HG03432 (cell line): ENCODE results near the gene STOML1.
"Not testable (repeated sequence)": the region's sequence is repeated elsewhere in the genome, so short reads cannot be mapped to it uniquely, and the experiment has no call there.

ENCODE experiments used
- ATAC-seq: cut with Tn5 transposase; IDR thresholded peaks from one replicate; pipeline ENCODE4 v1.9.1; 2021; ENCODE audit warnings: mild to moderate bottlenecking, moderate library complexity; ENCODE audit not compliant: unreplicated experiment

STOML1 gene

DNA sequence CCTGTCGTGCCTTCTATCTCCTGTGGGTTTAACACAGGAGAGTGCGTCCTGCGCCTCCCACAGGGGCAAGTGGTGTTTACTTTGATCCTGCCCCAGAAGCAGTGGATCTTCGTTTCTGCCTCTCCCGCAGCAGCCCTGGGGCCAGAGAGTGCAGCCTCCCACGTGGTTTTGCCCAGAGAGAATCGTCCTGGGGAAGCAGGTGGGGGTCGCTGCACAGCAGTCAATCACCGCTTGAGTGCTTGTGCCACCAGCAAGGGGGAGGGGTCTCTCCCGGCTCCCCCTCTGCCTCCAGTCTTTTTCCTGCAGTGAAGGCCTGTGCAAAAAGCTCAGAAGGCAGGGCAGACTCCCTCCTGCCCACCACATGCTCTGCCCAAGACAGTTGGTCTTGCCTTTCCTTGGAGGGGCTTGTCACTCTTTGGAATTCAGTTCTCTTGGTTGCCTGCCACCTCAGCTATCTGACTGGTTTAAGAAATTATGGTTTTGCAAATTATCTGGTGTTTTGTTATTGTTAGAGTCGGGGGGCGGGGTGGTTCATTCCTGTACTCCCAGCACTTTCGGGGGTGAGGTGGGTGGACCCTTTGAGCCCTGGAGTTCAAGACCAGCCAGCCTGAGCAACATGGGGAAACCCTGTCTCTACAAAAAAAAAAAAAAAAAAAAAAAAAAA lies 26.9 kb downstream of the STOML1 start:
- peak; percentile 22 for ATAC-seq

DNA sequence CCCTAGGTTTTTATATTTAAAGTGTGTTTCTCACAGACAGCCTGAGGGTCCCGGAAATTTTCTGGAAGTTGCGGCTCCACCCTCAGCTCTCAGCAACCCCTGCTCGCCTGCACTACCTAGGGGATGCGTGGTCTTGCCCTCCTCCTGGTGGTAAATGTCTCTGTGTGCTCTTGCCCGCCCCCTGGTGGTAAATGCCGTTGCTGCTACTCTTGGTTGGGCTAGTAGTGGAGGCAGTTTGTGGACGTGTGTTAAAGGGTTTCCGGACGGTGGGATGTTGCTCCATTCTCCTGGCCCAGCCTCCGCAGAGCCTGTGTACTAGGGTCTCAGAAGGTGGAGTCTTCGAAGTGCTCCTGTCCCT lies 27.4 kb downstream of the STOML1 start:
- peak; percentile 69 for ATAC-seq

DNA sequence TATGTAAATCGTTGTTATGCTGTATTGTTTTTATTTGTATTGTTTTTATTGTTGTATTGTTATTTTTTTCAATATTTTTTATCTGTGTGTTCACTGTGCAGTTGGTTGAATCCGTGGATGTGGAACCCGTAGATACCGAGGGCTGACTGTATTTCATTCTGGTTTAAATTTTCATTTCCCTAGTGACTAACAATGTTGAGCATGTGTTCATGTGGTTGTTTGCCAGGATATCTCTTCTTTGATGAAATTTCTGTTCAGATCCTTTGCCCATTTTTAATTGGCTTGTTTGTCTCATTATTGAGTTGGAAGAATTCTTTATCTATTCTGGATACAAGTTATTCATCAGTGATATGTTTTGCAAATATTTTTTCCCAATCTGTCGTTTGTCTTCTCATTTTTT lies 29.7 kb downstream of the STOML1 start:
- ATAC-seq = no peak

DNA sequence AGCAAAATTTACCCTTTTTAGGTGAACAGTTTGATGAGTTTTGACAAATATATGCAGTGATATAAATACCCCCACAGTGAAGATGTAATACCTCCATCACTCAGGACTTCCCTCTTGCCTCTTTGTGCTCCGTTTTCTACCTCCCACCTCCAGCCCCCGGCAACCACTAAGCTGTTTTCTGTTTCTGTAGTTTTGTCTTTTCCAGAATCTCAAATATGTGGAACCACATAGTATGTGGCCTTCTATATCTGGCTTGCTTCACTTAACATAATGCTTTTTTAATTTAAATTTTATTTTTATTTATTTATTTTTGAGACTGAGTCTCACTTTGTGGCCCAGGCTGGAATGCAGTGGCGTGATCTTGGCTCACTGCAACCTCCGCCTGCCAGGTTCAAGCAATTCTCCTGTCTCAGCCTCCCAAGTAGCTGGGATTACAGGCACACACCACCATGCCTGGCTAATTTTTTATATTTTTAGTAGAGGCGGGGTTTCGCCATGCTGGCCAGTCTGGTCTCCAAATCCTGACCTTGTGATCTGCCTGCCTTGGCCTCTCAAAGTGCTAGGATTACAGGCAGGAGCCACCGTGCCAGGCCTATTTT lies 31.5 kb downstream of the STOML1 start:
- ATAC-seq = not testable (repeated sequence)

DNA sequence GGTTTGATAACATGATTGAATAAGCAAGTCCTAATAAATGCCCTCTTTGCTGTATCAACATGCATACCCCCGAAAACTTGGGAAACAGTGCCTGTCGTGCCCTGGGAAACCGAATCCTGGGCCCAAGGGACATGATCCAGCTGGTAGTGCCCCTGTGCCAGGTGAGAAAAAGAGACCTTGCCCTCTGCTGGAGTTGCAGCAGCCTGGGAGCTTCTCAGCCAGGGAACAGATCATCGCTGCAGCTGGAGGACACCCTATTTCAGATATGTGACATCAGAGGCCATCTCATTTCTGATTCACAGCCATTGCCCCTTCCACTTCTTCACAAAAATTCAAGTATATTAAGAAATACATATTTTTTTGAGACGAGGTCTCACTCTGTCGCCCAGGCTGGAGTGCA lies 32.3 kb downstream of the STOML1 start:
- ATAC-seq = no peak

DNA sequence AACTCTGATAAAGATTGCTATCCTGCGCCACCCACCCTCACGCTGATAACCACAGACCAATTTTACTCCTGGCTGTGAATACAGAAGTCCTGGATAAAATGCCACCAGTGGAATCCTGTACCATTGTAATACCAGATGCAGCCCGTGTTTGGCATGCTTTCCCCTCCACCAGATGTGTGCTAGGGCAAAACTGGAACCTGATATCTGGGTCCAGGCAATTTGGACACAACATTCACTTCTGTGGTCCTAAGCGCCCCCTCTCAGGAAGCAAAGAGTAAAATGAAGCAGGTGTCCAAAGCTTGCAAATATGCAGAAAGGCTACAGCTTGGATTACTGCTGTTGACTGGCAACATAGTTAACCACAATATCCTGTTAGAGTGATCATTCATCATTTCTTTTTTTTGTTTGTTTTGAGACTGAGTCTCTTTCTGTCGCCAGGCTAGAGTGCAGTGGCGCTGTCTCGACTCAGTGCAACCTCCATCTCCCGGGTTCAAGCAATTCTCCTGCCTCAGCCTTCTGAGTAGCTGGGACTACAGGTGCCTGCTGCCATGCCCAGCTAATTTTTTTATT lies 33.0 kb downstream of the STOML1 start:
- ATAC-seq = no peak

DNA sequence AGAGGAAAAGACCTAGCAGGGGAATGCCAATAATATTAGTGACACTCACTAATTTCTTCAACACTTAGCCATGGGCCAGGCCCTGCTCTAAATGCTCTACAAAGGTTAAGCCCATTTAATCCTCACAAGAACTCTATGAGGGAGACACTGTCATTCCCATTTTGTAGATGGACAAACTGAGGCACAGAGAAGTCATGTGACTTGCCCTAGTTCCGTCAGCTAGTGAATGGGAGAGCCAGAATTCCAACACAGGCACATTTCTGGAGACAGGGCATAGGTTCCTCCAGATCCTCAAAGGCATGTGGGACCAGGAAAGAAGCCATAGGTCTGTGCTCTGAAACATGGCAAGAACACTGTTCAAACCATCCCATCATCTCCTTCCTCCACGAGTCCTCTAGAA lies 34.3 kb downstream of the STOML1 start:
- no peak for ATAC-seq

DNA sequence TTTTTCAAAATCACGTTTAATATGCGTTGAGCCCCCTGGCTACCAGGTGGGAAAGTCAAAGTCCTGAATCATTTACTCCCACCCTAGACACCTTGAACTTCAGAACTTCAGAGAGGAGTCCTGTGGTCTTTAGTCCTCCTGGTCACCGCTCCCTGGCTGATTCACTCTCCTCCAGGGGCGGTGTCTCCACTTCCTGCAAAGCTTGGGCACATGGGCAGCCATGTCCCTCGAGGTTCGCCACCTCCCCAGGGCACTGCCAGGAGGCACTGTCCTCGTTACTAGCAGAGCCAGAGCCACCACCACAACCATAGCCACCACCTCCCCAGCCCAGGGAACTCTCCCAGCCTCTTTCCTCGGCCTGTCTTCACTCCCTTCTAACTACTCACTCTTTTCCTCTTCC lies 34.8 kb downstream of the STOML1 start:
- ATAC-seq = no peak

DNA sequence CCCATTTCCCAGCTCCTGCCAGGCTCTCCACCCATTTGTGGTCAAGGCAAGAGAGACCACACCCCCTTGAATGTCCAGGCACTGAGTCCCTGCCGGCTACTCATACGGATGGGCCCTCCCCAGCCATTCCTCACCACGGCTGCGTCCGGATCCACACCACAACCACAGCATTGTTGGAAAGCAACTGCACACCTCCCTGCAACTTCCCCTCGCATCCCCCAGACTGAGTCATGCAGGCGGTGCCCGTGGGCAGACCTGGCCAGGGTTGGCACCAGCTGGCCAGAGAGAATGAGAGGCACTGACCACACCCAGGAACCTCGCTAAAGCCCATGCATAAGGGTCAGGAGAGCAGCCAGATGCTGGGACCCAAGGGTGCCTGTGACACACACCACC lies 35.4 kb downstream of the STOML1 start:
- ATAC-seq = no peak

DNA sequence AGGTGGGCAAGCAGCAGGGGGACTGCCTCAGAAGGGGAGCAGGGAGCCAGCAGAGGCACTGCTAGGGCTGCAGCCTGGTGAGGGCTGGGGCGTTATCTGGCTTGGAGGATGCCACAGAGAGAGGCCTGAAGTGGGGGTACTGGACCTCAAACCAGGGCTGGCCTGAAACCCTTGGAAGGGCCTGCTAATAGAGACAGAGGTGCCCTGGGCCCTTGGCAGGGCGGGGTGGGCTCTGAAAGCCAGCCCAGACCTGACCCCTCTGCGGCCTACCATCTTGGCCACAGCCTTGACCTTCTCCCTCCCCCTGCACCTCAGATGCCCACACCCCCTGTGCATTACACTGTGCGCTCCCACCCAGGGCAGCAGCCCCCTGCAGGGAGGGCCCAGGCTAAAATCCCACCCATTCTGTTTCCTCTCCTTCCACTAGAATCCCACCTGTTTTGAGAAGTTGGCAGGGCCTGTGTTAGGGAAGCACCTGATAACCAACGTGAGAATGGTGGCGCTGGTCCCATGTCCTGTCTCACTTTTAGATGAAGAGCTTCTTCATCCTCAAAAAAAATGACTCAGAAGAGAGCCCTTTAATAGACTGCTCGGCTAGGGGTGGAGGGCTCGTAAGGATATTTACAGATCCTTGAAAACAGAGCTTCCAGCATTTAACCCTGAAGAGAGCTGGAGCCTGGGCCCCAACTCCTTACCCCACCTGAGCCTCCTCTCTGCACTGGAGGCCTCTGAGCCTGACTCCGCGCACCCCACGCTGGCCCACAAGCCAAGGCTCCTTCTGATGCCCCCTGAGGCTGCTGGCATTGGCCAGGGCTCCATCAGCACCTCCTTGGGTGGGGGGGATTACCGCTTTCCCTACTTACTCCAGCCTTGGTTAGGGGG lies 36.0 kb downstream of the STOML1 start:
- no peak for ATAC-seq

DNA sequence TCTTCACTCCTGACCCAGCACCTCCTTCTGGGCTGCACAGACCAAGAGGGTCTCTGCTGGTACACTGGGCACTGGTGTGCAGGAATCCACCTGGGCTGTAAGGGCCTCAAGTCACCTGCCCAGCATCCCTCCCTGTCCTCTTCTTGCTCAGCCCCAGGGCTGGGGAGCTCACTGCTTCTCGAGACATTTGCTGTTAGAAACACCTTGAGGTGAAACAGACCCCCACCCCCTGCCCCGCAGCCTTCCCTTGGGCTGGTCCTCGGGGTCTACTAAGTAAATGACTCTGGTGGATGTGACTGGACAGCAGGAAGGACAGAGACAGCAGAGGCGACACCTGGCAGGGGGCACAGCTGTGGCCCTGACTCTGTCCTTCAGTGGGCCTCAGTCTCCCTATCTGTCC lies 36.8 kb downstream of the STOML1 start:
- ATAC-seq = no peak

DNA sequence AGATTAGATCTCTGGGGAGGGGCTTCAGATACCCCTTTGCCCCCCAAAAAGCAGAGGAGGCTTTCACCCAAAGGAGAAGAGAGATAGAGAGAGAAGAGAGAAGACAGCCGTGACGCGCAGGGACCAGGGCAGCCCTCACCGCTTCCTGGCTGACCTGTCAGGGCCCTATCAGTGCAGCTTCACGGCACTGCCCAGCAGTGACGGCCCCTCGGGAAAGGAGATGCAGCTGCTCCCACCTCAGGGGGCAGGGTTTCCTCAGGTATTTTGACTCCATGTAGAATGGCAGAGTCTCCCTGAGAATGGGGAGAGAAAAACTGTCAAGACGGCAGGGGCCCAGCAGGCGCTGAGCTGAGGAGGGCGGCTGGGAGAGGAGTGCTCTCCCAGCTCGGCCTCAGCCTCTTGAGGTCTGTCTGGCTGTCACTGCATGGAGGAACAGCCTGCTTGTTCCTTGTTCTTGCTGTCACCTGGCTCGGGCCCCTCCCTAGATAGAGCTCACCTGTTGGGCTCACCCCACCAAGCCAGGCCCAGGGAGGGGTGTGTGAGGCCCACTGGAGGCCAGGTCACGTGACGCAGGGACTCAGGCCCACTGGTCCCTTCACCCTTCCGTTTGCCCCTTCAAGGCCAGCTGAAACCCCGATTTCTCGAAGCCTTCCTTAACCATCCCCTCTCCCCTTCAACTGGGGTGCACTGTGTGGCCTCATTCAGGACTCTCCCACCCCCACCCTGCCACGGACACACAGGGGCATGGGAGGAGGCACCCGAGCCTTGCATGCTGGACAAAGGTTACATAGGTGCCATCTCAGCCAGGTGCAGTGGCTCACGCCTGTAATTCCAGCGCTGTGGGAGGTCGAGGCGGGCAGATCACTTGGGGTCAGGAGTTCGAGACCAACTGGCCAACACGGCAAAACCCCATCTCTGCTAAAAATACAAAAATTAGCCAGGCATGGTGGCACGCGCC lies 37.6 kb downstream of the STOML1 start:
- no peak for ATAC-seq

DNA sequence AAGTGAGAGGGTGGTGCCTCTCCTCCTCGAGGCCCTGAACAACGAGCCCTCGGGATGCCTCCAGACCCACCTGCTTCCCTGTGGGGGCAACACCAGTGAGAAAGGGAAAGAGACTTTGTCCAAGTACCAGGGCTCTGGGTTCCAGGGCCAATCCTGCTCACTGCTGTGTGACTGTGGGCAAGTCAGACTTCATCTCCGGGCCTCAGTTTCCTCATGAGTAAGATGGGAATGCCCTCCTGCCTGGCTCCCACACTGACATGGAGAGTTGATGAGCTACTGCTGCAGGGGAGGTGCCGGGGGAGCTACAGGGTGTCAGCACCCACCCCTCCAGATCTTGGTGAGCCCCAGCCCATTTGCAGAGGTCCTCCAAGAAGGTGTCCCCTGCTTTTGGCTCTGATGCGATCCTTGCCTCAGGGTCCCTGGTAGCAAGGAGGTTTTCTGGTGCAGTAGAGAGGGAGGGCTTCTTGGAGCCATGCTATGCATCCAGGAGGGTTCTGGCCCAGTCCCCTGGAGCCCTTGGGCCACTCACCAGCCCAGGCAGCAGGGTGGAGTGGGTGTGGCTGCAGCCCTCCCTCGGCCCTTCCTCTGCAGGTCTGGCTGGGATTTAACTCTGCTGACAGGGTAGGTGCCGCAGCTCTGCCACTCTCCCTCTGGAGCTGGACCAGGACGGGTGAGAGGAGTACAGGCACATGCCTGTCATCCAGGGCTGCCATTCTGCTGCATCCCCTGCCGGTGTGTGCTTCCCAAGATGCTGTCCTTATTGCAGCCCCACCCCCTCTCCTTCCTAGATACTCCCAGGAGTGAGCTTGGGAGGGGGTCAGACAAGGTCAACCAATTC lies 39.0 kb downstream of the STOML1 start:
- ATAC-seq = no peak

DNA sequence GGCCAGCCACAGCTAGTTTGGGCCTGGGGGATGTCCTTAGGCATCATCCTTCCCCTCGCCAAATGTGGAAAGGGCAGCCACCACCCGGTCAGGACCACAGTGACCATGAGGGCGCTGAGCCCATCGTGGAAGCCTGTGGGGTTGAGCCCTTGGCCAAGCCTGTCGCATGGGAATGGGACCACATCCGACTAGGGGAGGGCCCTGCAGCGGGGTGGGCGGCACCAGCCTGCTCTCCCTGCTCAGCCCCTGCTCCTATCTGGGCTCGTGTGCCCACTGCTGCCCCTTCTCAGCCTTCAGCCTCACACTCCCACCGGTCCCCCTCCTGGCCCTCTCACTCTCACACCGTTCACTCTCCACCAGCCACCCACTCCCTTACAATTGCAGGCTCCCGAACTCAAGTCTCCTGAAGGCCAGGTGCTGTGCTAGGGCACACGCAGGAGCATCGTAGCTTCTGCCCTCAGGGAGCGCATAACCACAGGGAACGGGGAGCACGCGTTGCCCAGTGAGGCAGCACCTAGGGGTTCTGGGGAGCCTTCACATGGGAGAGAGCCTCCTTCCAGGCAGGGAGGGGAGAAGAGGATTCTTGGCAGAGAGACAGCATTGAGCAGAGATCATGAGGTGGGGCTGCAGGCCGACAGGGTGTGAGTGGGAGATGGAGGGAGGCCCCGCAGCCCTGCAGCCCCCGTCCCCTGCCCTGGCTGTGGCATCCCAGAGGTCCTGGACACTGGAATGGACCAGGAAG lies 39.8 kb downstream of the STOML1 start:
- ATAC-seq = no peak

DNA sequence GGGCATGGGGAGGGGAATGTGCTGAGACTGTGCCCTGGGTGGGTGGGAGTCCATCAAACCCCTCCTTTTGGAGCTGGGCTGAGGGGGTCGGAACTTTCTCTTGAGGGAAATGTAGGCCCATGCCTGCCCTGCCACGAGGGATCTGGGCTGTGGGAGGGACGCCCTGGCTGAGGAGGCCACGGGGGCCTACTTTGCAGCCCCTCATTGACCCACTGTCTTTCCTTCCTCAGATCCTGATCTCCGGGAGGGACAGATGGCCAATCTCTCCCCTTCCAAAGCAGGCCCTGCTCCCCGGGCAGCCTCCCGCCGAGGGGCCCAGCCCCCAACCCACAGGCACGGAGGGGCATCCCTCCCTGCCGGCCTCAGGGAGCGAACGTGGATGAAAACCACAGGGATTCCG lies 40.5 kb downstream of the STOML1 start:
- no peak for ATAC-seq

DNA sequence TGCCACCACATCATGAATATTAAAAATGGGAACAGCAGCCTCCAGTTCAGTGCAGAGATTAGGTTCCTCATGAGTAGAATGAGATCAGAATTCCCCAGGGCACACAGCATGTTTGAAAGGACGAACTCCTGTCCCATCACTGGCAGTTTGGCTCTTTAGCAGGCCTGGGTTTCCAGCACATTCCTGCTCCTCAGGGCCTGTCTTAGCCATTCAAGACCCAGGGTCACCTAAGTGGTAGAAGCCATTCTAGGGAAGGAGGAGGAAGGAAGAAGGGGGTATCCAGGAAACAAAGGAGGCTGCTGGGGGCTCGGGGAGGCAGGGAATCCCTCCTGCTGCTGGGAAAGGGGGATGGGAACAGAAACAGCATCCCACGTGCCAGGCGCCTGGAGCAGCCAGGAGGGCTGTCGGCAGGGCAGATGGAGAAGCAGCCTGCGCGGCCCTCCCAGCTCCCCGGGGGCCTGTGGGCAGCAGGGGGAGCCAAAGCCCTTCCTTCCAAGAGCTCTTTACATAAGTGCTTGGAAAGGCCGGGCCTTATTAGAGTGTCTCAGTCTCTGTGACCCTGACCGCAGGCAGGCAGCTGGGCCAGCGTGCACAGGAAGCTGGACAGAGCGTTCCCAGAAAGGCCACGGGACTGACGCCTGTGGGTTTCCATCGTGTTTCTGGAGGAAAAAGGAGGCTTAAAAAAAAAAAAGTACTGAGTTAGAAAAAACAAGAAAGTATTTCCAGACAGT lies 41.1 kb downstream of the STOML1 start:
- peak; percentile 49 for ATAC-seq

DNA sequence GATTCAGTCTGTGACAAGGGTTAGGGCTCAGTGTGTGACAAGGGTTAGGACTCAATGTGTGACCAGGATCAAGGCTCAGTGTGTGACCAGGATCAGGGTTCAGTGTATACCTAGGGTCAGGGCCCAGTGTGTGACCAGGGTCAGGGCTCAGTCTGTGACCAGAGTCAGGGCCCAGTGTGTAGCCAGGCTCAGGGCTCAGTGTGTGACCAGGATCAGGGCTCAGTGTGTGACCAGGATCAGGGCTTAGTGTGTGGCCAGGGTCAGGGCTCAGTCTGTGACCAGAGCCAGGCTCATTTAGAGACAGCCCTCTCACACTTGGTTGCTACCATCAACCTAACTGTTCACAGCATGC lies 41.6 kb downstream of the STOML1 start:
- no peak for ATAC-seq

DNA sequence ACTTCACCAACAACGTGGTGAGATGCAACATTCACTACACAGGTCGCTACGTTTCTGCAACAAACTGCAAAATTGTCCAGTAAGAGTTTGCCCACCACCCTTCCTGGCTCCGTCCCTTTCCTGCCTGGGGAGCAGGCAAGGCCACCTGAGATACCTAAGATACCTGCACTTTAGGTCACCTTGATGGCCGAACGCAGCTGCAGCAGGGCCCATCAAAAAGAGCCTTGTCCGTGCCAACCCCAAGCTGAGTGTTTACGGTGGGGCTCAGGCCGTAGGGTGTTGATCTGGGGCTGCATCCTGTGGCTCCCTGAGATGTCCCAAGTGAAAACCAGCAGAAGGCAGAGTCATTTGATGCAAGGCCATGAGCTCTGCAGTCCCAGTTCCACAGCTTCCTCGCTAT lies 42.6 kb downstream of the STOML1 start:
- no peak for ATAC-seq

DNA sequence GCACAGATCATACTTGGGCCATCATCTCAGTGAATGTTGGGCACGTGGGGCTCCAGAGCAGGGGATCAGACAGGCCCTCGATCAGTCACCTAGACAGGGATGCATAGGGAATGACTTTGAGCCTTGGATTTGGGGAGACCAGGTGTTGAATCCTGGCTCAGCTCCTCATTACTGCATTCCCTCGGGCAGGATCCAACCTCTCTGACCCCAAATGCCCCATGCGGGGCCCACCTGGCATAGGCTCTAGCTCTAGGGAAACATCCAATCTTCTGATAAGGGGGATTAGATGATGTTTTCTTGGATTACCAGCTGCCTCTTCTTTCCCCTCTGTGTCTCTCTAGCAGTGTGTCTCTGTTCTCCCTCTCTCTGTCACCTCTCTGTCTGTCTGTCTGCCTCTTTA lies 43.1 kb downstream of the STOML1 start:
- ATAC-seq = no peak
